ENCODE results near the gene GPER1.
A peak's percentile ranks its signal among the peaks of the same experiment; 100 is the strongest.

Gene GPER1

GRCh38 chr7:1100834-1101562, 13.1 kb downstream of the GPER1 start:
- FAIRE-seq: peak; percentile 54
- DNase-seq (ENCODE audit: insufficient read length, low spot score): no peak

DNA sequence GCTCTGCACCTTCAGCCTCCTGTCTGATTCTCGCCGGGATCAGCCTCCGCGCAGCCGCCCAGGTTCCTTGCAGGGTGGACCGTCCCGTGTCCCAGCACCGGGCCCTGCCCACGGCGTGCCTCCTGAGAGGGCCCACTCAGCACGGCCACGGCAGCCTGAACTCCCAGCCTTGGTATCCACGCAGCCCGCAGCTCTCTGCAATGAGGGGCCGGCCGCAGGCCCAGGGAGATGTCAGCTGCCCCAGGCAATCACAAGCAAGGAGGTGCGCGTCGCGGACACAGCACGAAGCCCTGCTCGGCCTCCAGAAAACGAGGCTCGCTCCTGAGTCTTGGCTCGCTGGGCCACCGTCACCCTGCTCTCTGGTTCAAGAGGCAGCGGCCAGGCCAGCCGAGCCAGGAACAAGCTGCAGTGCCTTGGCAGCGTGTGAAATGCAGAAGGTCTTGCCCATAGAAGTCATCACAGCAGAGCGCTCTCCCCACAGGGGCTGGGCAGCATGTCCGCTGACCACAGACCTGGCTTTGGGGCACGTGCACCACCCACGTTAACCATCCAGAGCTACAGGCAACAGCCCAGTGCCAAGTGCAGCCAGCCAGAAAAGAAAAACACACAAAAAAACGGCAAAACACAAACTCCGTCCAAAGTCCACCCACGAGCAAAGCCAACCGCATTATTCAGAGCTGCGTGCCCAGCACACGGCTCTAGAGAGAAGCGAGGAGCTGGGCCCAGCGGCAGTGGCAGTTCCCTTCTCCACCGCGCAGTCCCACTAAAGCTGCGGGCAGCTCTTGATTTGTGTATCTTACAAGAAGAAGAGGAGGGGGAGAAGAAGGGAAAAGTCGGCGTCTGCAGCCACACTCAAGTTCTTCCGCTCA, 13.9 kb downstream of the GPER1 start:
- FAIRE-seq: no peak
- no peak for DNase-seq (ENCODE audit: insufficient read length, low spot score)

- FAIRE-seq: peak; percentile 26
- no peak for DNase-seq (ENCODE audit: insufficient read length, low spot score)
Measured at GRCh38 chr7:1103009-1103788, 15.3 kb downstream of the GPER1 start.

- no peak for DNase-seq (ENCODE audit: insufficient read length, low spot score)
- peak; percentile 20 for FAIRE-seq
Measured at GRCh38 chr7:1103789-1104515, 16.0 kb downstream of the GPER1 start.

- DNase-seq (ENCODE audit: insufficient read length, low spot score) (no peak), FAIRE-seq (no peak)
Measured at GRCh38 chr7:1104516-1105179, 16.7 kb downstream of the GPER1 start.

GRCh38 chr7:1105189-1105588, 17.3 kb downstream of the GPER1 start:
- FAIRE-seq (no peak), DNase-seq (ENCODE audit: insufficient read length, low spot score) (no peak)

DNA sequence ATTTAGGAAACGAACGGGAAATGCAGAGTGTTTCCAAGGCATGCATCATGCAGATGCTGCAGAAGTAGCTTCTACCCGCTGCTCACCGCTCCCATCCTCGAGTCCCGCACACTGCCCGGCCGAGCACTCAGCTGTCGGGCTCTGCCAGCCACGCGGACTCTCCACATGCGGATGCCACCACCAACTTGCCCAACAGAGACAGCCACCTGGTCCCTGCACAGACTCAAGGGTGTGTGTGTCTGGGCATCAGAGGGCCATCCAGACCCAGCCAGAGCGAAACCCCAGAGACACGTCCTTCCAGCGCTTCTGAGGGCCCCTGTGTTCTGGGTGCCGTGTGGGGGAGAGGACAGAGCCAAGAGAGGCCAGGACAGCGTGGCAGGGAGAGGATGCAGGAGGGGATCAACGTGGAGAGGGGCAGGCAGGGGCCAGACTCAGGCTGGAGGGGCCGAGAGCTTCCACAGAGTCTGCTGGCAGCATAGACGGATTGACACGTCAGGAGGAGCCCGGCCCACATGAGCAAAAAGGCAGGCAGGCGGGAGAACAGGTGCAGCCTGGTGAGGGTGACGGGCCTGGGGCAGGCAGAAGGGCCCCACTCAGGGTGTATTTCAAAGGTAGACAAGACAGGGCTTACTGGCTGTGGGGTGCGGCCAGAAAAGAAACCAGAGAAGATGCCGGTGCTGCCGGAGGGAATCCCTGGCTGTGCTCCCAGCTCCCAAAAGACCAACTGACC, 18.3 kb downstream of the GPER1 start:
- DNase-seq (ENCODE audit: insufficient read length, low spot score): no peak
- FAIRE-seq: peak; percentile 38

GRCh38 chr7:1106793-1107421, 19.0 kb downstream of the GPER1 start:
- no peak for FAIRE-seq
- DNase-seq (ENCODE audit: insufficient read length, low spot score): no peak

DNA sequence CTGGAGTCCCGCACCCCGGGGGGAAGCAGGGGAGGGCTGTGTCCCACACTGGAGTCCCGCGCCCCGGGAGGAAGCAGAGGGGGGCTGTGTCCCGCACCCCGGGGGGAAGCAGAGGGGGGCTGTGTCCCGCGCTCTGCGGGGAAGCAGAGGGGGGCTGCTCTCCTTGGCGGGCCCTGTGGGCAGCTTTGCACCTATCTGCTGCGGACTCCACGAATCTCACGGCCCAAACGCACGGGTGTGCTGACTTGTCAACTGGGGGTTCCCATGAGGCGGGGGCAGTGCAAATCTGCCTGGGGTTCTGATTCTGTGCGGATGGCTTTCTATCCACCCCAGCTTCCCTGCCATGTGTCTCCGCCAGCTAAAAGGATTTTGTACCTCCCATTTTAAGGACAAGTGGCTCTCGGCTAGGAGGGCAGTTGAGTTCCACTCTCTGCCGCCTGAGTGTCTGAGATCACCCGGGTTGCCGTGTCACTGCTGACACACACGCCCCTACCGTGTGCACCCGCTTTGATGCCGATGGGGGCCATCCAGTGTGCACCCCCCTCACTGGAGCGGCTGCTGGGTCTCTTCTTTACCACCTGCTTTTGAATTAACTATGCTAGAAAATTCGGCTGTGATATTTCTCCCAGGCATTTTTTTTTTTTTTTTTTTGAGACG, 20.5 kb downstream of the GPER1 start:
- DNase-seq (ENCODE audit: insufficient read length, low spot score) (no peak), FAIRE-seq (no peak)

DNA sequence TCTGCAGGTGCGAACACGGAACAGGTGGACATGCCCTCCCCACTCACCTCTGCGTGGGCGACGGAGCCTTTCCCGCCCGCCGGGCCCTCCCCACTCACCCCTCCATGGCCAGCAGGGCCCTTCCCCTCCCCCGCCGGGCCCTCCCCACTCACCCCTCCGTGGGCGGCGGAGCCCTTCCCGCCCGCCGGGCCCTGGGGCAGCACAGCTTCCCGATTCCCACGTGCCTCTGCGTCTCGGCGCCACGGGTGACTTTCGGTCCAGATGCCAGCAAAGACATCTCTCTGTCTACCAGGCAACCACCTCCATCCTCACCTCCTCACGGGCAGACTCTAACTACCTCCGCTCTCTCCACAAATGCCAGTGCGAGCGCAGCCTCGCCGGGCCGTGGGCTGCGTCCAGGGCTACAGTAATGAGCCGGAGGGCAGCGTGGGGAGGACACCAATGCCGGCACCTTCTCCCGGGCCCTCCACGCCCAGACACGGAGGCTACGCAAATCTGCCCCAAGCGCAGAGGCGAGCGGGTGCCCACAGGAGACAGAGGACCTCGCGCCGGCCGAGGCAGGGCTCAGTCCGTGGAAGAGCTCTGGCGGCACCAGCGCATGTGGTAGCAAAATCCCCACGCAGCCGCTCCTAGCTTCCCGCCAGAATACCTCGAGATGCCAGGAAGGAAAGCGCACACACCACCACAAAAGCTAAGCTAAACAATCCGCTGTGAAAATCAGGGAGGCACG, 21.8 kb downstream of the GPER1 start:
- FAIRE-seq: peak; percentile 38

GRCh38 chr7:1110358-1110757, 22.4 kb downstream of the GPER1 start:
- no peak for FAIRE-seq

More for the DNA sequence above, 21.8 kb downstream of the GPER1 start:
- no peak for DNase-seq (ENCODE audit: insufficient read length, low spot score)

GRCh38 chr7:1111156-1111555, 23.2 kb downstream of the GPER1 start:
- FAIRE-seq: no peak
- no peak for DNase-seq (ENCODE audit: insufficient read length, low spot score)

More at GRCh38 chr7:1110358-1110757, 22.4 kb downstream of the GPER1 start:
- DNase-seq (ENCODE audit: insufficient read length, low spot score): no peak

DNA sequence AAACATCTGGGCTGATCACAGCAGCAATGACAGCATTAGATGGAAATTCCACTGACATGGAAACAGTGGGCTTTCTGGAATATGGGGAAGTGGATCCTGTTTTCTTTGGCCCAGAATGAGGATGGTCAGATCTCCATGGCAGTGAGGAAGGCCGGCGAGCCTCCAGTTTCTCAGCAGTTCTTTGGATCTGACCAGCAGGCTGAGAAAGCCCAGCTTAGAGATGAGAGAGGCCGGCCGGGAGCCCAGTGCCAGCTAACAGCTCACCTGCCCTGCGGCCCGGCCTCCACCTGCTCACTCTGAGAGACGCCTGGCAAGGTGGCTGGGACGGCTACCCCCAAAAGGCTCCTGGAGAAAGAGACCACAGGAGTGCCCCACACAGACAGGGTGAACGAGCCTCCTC, 24.2 kb downstream of the GPER1 start:
- DNase-seq (ENCODE audit: insufficient read length, low spot score): no peak

DNA sequence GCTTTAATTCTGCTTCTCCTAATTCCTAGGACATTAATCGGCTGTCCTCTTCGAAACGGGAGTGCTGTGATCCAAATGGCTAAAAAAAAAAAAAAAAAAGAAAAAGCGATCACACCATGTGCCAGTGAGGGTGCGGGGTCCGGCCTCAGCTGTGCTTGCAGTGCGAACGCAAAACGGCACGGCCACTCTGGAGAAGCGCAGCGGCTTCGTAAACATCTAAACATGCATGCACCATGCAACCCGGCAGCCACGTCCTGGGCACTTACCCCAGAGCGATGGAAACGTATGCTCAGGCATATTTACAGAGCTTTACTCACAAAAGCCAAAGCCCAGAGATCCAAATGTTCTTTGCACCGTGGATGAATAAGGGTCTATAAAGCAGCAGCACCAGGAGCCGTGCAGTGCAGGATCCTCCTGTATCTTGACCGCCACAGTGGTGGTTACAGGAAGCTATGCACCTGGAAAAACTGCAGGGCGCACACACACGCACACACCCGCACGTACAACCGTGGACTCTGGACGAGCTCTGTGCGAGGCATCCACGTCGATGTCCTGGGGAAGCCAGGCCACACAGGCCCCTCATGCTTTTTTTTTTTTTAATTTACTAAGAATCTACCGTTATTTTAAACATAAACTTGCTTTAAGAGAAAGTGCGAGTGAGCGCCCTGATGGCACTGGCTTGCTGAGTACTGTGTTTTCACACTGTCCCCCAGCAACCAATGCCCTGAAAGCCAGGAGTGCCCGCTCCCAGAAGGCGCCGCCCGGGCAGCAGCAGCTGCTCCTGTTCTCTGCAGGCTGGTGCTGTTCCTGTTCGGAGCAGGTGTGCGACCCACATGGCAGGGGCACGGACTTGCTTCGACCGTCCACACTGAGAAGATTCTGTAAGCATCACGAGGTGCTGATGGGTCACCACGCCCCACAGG, 25.0 kb downstream of the GPER1 start:
- FAIRE-seq (no peak), DNase-seq (ENCODE audit: insufficient read length, low spot score) (no peak)

More for the DNA sequence above, 24.2 kb downstream of the GPER1 start:
- FAIRE-seq: no peak

- DNase-seq (ENCODE audit: insufficient read length, low spot score) (no peak), FAIRE-seq (no peak)
Measured at GRCh38 chr7:1113548-1113885, 25.6 kb downstream of the GPER1 start.

- DNase-seq (ENCODE audit: insufficient read length, low spot score) (no peak), FAIRE-seq (no peak)
Measured at GRCh38 chr7:1114088-1114487, 26.2 kb downstream of the GPER1 start.

DNA sequence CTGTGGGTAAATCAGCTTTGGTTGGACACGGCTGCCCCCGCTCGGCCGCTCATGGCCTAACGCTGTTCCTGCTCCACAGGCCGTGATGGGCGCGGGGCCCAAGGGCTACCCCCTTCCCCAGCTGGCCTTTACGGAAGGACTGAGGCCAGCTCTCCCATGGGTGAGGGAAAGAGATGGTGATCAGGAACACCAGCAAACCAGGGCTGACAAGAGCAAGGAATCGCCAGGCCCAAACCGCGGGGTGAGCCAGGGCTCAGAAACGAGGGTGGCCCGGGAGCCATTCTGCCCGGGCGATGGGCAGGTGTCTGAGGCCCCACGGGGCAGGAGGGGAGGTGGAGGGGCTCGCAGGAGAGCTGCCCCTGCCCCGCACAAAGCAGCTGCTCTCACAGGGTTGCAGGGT, 26.6 kb downstream of the GPER1 start:
- DNase-seq (ENCODE audit: insufficient read length, low spot score) (no peak), FAIRE-seq (no peak)

Data from HTR-8/SVneo (cell line).